ENCODE measurements around the gene AHNAK2.
A peak's percentile ranks its signal among the peaks of the same experiment; 100 is the strongest.
"Not testable (repeated sequence)": the region's sequence is repeated elsewhere in the genome, so short reads cannot be mapped to it uniquely, and the experiment has no call there.

AHNAK2 gene

DNA sequence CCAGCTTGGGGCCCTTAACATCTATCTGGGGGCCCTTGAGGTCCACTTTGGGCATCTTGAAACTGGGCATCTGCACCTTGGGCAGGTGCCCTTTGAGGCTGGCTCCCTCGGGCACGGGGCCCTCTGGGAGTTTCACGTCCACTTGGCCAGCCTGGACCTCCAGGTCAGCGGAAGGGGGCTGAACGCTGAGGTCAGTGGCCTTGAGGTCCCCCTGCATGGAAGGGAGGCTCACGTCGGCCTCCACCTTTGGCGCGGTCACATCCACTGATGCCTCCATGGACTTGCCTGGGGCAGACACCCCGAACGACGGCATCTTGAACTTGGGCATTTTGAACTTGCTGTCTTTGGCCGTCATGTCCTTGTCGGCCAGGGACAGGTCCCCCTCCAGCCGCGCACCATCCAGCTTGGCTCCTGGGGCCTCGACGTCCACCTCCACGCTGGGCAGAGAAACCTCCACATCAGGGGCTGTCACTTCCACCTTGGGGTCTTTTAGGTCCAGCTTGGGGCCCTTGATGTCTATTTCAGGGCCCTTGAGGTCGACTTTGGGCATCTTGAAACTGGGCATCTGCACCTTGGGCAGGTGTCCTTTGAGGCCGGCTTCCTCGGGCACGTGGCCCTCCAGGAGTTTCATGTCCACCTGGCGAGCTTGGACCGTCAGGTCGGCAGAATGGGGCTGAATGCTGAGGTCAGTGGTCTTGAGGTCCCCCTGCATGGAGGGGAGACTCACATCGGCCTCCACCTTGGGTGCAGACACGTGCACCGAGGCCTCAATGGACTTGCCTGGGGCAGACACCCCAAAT is 34.8 kb downstream of the AHNAK2 start:
- not testable (repeated sequence) for H3K27ac ChIP-seq

DNA sequence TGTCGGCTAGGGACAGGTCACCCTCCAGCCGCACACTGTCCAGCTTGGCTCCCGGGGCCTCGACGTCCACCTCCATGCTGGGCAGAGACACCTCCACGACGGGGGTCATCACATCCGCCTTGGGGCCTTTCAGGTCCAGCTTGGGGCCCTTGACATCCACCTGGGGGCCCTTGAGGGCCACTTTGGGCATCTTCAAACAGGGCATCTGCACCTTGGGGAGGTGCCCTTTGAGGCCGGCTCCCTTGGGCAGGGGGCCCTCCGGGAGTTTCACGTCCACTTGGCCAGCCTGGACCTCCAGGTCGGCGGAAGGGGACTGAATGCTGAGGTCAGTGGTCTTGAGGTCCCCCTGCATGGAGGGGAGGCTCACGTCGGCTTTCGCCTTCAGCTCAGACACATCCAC is 35.6 kb downstream of the AHNAK2 start:
- no peak overlapping the region for H3K27ac ChIP-seq
- TF ChIP-seq ZFX (IDR thresholded peaks at IDR 0.05; ENCODE audit: borderline replicate concordance), result no peak
- TF ChIP-seq, protein P1, sequence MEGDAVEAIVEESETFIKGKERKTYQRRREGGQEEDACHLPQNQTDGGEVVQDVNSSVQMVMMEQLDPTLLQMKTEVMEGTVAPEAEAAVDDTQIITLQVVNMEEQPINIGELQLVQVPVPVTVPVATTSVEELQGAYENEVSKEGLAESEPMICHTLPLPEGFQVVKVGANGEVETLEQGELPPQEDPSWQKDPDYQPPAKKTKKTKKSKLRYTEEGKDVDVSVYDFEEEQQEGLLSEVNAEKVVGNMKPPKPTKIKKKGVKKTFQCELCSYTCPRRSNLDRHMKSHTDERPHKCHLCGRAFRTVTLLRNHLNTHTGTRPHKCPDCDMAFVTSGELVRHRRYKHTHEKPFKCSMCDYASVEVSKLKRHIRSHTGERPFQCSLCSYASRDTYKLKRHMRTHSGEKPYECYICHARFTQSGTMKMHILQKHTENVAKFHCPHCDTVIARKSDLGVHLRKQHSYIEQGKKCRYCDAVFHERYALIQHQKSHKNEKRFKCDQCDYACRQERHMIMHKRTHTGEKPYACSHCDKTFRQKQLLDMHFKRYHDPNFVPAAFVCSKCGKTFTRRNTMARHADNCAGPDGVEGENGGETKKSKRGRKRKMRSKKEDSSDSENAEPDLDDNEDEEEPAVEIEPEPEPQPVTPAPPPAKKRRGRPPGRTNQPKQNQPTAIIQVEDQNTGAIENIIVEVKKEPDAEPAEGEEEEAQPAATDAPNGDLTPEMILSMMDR (IDR thresholded peaks at IDR 0.05), result no peak

- no peak overlapping the region for H3K27ac ChIP-seq
- TF ChIP-seq, protein P1 (IDR thresholded peaks at IDR 0.05), result no peak
- no peak for TF ChIP-seq ZFX (IDR thresholded peaks at IDR 0.05; ENCODE audit: borderline replicate concordance)
Observed at GRCh38 chr14:104941508-104942365, 36.4 kb downstream of the AHNAK2 start.

DNA sequence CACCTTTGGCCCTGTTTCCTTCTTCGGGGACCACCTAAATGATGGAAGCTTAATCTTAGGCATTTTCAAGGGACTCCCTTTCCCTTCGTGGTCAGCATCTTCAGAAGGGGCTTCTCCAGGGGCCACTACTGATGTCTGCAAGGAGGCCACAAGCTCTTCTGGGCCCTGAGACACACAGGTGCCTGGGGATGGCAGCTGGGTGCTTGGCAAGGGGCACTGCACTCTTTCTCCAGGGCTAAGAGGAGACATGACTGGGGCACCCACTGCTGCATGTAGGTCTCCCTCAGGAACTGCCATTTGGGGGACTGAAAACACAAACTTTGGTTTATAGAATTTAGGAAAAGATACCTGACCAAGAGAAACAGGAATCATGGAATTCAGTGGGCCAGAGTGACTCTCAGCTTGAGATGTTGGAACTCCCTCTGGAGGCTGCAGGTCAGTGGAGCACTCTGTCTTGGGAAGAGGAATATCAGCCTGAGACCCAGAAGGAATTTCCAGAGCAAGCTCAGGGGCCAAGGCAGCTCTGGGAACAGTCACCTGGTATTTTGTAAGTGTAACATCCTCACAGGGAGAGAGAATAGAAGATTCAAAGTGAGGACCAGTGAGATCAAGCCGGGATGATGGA is 37.5 kb downstream of the AHNAK2 start:
- TF ChIP-seq, protein P1 (IDR thresholded peaks at IDR 0.05), result peak; percentile 15; the same call in 1 of the 2 replicates
- TF ChIP-seq ZFX (IDR thresholded peaks at IDR 0.05; ENCODE audit: borderline replicate concordance), result no peak
- H3K27ac ChIP-seq, result no peak overlapping the region

GRCh38 chr14:104939666-104940410 is 38.3 kb downstream of the AHNAK2 start:
- no peak overlapping the region for H3K27ac ChIP-seq
- TF ChIP-seq ZFX (IDR thresholded peaks at IDR 0.05; ENCODE audit: borderline replicate concordance), result no peak
- TF ChIP-seq, protein P1 (IDR thresholded peaks at IDR 0.05), result no peak

GRCh38 chr14:104938960-104939359 is 39.2 kb downstream of the AHNAK2 start:
- H3K27ac ChIP-seq, result no peak overlapping the region
- TF ChIP-seq ZFX (IDR thresholded peaks at IDR 0.05; ENCODE audit: borderline replicate concordance), result no peak
- TF ChIP-seq, protein P1 (IDR thresholded peaks at IDR 0.05), result no peak

DNA sequence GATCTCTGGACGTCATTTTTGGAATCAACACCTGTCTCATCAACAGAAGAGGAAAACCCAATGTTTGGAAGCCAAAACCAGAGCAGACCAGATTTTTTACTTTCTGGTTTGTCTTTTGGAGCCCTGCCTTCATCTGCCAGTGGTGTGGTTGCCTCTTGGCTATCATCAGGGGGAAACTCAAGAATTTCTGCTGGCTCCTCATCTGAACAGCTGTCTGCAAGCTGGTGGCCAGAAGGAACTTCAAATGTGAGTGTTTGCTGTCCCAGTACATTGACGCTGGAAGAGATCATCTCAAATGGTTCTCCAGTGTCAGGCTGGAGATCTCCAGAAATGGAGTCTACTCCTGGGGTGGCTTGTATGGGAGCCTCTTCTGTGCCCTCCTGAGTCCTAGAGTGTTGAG is 39.7 kb downstream of the AHNAK2 start:
- TF ChIP-seq, protein P1 (IDR thresholded peaks at IDR 0.05), result no peak
- no peak overlapping the region for H3K27ac ChIP-seq

All from 22Rv1 (cell line).